GM10248 (cell line): Measurements from ENCODE around the gene FAM234B.
"Not testable (repeated sequence)": the region's sequence is repeated elsewhere in the genome, so short reads cannot be mapped to it uniquely, and the experiment has no call there.

Source experiments
- CTCF ChIA-PET: fragments of 300-600 bp; sonication (Branson Sonifier 250); formaldehyde crosslinking; extraction: SDS; loops from one replicate; lab custom pipeline; 2021; ENCODE audit warnings: antibody characterized with exemption; lab: Yijun Ruan, JAX
- POLR2A ChIA-PET: fragments of 350-650 bp; sonication (Branson Sonifier 250); formaldehyde crosslinking; extraction: SDS; loops from one replicate; lab custom pipeline; 2020; ENCODE audit warnings: antibody characterized with exemption; lab: Yijun Ruan, JAX
- DNase-seq: peaks from one replicate; pipeline ENCODE4 v3.0.0; 2012; ENCODE audit errors: extremely low spot score
- CTCF ChIP-seq: IDR thresholded peaks from 2 replicates; pipeline ENCODE4 v1.5.1; 2012; ENCODE audit warnings: mild to moderate bottlenecking, low read depth; ENCODE audit errors: extremely low read depth, missing control alignments, control extremely low read depth

Gene FAM234B

GRCh38 chr12:13046964-13047363 is 2.8 kb downstream of the FAM234B start:
- POLR2A ChIA-PET: no interaction called here
- CTCF ChIA-PET: interaction anchor here (0.7 to 1.4 kb wide), 3 partner anchors 9 to 146 kb away, joined by 3 read pairs; no protein-coding TSS in a partner anchor
- no peak for TF ChIP-seq CTCF
- peak; percentile 20 for DNase-seq

GRCh38 chr12:13049816-13050215 is 5.6 kb downstream of the FAM234B start:
- POLR2A ChIA-PET: no interaction called here
- no peak for TF ChIP-seq CTCF
- no peak for DNase-seq
- CTCF ChIA-PET: interaction anchor here (1.5 kb wide), 1 partner anchor 11 kb away, joined by 6 read pairs; no protein-coding TSS in a partner anchor

GRCh38 chr12:13052421-13052820 is 8.2 kb downstream of the FAM234B start:
- CTCF ChIA-PET: interaction anchor here (1.2 to 1.6 kb wide), 3 partner anchors 8 to 23 kb away, joined by 3 to 7 read pairs (median 4); no protein-coding TSS in a partner anchor
- no peak for DNase-seq
- TF ChIP-seq CTCF: no peak
- POLR2A ChIA-PET: no interaction called here

- DNase-seq, POLR2A ChIA-PET: not testable (repeated sequence)
- CTCF ChIA-PET: interaction anchor here (1.9 kb wide), 1 partner anchor 46 kb away, joined by 4 read pairs; no protein-coding TSS in a partner anchor
Measured at GRCh38 chr12:13053617-13054016, 9.4 kb downstream of the FAM234B start.

- TF ChIP-seq CTCF: no peak
- no peak for DNase-seq
- ChIA-PET POLR2A (no interaction called here), CTCF (interaction anchor here (1.3 kb wide), 1 partner anchor 9 kb away, joined by 4 read pairs; no protein-coding TSS in a partner anchor)
Measured at GRCh38 chr12:13060581-13060980, 16.4 kb downstream of the FAM234B start.

- no peak for TF ChIP-seq CTCF
- ChIA-PET POLR2A (no interaction called here), CTCF (no interaction called here)
- no peak for DNase-seq
Measured at GRCh38 chr12:13061377-13061776, 17.2 kb downstream of the FAM234B start.

- ChIA-PET CTCF (interaction anchor here (1.6 kb wide), 1 partner anchor 19 kb away, joined by 4 read pairs; the partner anchor contains the start of gene FAM234B), POLR2A (no interaction called here)
- TF ChIP-seq CTCF: no peak
- no peak for DNase-seq
Measured at GRCh38 chr12:13062669-13063068, 18.5 kb downstream of the FAM234B start.
